Activated naive CD4-positive, alpha-beta T cell treated with anti-CD3 and anti-CD28 coated beads, Interleukin-2, amount 50 U/mL, for 16 hours (primary cell): Measurements from ENCODE around the gene PEX13.
A peak's percentile ranks its signal among the peaks of the same experiment; 100 is the strongest.
"Not testable (repeated sequence)": the region's sequence is repeated elsewhere in the genome, so short reads cannot be mapped to it uniquely, and the experiment has no call there.

Source experiments
- DNase-seq: peaks from one replicate; pipeline ENCODE4 v3.0.0-alpha.2; 2020

The PEX13 gene, protein sequence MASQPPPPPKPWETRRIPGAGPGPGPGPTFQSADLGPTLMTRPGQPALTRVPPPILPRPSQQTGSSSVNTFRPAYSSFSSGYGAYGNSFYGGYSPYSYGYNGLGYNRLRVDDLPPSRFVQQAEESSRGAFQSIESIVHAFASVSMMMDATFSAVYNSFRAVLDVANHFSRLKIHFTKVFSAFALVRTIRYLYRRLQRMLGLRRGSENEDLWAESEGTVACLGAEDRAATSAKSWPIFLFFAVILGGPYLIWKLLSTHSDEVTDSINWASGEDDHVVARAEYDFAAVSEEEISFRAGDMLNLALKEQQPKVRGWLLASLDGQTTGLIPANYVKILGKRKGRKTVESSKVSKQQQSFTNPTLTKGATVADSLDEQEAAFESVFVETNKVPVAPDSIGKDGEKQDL

DNA sequence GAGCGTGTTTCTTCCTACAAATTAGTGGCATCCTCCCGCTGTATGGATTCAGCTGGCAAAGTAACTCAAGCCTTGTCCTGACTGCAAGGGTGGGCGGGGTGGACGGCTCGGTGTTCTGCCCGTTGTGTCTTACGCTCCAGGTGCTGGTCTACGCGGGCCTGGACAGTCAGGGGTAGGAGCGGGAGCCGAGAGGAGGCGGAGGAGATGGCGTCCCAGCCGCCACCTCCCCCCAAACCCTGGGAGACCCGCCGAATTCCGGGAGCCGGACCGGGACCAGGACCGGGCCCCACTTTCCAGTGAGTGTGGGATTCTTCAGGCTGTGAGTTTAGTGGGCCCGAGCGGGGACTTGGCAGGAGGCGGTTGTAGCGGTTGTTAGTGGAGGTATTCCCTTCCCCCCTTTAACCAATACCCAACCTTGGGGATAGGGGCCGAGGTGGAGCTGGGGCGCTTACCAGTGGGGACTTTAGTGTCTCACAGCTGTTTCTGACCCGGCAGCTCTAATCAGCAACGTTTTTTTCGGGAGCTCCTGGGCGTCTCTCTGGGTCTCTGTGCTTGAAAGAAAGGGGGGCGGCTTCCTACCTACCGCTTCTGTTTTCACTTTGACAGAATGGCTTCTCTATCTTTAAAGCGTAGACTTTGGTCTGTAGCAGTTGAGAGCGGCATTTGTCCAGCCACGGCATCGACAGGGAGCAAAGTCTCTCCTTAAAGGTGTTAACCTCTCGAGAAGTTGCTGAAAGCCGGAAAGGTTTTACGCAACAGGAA, at the start of gene PEX13, which contains the start of gene PUS10:
Gene PEX13, plus strand, starts transcription at position 165 of the 762 bp plus-strand sequence. Its CDS starts 40 bp downstream, at position 205.
Gene PUS10, minus strand, starts transcription at position 700 of the 762 bp plus-strand sequence. CDS start 6,365 bp downstream, outside the sequence.
- DNase-seq: peak; percentile 73

DNA sequence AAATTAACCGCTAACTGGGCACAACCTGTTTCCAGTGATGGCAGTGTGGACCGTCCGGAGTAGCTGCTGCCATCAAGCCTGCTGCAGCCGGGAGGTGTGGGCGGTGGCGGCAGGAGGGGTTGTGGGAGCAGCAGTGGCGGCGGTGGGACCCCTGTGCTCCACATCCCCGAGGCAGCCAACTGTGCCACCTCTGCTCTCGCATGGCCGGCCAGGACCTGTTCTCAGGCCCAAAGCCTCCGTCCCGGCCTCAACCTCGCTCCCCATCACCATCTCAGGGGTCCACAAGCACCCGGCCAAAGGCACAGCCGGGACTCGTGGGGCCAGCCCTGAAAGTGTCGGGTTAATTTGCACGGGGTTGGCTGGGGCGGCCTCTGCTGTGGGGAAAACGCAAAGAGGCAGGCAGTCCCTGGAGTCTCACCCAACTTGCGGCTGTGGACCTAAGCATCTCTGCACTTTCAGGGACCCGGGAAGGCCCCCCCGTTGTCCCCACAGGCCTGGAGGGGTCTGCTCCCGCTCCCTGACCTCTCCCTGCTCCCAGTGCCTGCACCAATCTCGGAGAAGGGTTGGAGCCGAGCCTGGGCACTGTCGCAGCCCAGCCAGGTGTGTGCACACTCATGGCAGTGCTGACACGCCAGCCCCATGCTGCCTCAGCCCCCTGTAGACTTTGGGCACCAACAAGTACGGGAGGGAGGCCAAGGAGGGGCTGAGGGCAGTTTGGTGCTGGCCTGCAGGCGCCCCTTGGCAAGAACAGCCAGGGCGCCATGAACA, 44.4 kb upstream of the PEX13 start:
- DNase-seq: no peak

DNA sequence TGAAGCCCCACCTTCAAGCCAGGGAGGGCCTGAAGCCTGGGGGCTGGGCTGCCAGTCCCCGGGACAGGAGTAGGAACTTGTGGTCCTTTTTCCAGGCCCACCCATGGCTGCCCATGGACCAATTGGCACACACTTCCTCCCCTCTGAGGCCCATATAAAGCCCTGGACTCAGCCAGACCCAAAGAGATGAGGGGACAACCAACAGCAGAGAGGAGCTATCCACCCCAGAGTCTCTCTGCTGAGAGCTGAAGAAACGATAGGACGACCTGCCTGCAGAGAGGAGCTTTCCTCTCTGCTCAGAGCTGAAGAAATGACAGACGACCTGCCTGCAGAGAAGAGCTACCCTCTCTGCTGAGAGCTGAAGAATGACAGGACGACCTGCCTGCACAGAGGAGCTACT, 43.8 kb upstream of the PEX13 start:
- no peak for DNase-seq

DNA sequence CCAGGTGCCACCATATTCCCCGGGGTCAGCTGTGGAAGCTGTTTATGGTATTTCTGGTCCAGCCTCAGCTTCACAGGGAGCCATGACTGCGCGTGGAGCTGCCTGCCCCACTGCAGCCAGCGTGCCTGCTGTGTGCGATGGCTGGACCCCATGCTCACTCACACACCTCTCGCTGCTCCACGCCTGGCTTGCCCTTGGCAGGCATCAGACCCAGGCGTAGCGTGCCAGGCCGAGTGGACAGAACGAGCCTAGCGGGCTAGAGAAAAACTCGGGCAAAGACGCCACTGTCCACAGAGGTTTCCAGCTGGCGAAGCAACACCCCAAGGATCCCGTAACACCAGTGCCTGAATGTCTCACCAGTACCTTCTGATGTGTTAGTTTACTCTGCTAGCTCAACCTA, 42.9 kb upstream of the PEX13 start:
- no peak for DNase-seq

DNA sequence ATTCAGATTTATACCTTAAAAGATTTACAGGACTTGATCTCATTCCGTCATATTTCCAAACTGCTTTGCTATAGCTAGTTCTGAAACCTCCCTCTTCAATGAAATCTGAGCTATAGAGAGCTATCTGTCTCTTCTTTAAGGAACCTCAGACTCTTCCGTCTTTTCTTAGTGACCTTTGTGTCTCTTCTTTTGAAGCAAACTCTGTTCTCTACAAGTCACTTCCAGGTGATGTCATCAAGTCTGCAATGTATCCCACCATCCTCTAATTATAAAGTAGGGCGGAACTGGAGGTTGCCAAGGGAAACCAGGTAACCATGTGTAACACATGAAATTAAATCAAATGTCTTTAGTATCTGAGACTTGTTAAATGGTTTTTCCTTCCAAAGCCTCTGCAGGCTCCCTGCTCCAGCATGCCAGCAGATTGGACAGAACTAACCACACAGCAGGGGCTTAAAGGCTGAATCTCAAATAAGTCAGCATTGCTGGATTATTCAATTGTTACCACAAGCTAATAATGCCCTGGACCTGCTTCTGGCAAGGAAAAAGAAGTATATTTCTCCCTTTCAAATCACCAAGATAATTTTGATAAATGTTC, 41.2 kb upstream of the PEX13 start:
- no peak for DNase-seq

DNA sequence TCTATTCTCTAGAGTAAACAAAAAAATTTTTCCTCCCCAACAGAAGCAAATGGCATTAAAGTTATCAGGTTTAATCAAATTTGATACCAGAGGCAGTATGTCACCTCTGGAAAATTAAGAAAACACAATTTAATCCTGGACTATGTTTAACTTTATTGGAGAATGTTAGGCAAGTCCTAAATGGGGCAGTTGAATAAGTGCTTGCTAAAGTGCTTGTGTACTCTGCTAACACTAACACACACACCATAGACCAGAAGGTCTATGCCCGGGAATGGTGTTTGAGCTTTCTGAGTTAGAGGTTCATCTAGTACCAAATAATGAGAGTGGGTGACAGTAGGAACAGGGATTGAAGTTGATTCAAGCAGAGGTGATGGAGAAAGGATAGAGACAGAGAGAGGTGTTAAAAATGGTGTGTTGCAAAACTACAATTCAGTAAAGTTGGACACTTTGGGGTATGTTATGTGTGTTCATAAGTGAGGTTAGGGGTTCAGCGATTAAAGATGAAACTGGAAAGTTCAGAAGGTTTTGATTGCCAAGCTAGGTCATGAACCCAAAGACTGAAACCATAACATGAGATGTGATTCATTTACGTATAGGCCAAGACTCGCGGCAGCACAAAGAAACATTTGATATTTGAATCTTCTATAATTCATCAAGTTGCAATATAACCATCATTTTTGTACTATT, 40.5 kb upstream of the PEX13 start:
- no peak for DNase-seq

DNA sequence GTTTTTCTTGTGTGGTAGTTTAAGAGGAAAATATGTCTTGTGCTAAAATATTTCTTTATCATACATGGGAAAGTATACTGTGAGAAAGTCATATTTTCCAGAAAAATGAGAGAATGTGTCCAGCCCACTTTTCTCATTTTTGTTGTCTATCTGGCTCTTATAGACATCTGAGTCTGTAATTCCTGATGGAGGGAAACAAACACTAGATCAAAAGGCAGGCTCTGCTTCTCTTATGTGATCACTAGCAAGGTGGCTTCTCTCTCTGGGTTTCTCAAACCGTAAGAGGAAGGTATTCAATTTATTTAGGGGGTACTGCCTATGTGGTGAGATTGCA, 40.0 kb upstream of the PEX13 start:
- no peak for DNase-seq

DNA sequence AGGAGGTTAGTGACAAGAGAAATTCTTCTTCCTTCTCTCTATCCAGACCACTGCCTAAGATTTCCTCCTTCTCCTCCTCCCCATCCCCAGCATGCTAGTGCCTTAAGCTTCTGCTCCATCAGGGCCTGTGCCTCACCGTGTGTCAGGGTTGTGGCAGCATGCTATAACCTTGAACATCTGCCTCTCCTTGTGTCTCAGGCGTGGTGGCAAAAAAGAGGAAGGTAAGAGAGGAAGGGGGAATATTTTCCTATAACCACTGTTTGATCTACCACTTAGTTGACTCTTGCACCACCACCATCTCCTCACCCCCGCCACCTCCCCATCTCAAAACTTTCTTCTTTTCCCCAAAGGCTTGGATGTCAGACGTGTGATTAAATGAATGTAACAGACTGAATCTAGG, 38.3 kb upstream of the PEX13 start:
- no peak for DNase-seq

DNA sequence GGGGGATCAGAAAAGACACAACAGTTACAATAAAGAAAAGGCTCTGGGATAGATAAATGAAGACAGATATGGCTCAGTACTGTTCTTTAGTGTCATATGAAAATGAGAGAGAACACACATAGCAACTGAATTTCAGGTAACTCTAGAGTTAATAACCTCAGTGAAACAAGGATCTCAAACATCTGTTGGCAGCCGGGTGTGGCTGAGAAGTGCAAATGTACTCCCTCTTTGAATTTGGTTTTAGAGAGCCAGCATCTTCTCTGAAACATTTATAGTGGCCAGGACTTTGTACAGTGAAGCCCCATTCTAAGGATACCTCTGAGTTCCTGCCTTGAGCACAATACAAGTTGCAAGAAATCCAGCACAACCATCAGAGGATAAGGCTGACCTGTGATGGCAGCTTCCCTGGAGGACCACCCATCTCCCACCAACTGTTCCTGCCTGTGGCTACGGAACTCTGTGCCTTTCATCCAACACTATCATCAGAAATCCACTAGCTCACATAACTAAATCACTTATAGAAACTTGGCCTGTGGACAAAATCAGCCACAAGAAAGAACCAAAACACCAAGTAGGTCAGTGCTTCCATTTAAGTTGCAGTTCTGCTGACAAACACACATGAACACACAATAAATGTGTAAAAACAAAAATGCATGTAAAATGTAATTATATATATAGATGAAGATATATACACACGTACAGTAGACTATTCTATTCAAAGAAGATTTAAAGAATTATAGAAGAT, 37.3 kb upstream of the PEX13 start:
- DNase-seq: no peak

DNA sequence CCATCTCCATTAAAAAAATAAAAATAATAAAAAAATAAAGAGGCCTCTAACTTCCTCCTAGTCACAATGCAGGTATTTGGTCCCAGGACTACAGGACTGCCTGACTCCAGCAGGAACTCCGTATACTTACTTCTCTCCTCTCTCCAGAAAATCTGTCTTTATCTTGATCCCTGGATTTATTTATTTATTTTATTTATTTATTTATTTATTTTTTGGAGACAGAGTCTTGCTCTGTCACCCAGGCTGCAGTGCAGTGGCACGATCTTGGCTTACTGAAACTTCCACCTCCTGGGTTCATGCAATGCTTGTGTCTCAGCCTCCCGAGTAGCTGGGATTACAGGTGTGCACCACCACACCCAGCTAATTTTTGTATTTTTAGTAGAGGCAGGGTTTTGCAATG, 35.5 kb upstream of the PEX13 start:
- not testable (repeated sequence) for DNase-seq

DNA sequence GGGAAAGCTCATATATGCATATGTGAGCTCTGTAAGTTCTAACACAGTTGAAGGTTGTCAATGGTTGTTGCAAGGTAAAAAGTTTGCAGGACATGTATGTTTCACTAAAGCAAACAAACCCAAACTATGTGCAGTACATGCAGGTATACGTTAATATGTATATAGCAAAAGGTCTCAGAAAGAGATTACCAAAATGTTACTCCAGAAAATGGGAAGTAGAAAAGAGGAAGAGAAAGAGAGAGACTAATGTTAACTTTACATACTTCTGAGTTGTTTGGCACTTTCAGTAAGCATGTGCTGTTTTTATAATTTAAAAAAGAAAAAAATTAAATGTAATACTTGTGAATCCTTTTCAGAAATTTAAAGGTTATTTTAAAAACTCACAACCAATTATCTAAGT, 32.8 kb upstream of the PEX13 start:
- DNase-seq: no peak

DNA sequence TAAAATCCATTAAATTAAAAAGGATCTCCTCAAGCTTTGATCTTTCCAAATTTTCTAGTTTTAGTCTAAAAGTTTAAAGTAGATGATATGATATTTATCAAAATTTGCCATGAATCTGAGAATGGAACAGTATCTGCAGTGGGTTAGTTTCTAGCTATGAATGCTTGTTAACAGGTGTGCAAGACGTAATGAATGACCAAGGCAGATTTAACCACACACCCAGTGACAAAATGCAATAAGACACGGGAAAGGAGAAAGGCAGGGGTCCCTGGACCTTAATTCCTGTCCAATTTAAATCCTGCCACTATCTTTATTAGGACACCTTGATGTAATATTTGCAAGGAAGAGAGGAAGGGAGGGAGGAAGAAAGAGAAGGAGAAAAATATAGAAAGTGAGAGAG, 30.5 kb upstream of the PEX13 start:
- DNase-seq: no peak

DNA sequence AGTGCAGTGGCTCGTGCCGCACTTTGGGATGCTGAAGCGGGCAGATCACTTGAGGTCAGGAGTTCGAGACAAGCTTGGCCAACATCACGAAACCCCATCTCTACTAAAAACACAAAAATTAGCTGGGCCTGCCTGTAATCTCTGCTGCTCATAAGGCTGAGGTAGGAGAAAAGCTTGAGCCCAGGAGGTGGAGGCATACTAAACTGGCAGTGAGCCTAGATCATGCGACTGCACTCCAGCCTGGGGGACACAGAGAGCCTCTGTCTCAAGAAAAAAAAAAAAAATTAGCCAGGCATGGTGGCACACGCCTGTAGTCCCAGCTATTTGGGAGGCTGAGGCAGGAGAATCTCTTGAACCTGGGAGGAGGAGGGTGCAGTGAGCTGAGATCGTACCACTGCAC, 29.9 kb upstream of the PEX13 start:
- DNase-seq: not testable (repeated sequence)

DNA sequence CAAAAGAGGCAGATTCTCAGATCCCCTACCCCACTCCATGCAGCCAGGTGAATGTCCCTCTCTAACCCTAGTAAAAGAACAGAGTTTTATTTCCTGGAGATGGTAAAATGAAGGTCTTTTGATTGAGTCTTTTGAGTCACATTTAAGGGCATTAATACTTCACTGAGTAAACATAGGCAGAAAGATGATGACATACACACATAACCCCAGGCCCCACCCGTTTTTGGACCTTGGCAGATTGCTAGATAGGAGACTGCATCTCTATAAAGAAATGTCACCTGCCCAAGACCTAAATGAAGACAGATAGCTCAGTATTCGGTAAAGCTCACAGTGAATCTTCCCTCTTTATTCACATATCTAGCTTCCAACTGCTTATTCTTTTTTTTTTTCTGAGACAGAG, 28.3 kb upstream of the PEX13 start:
- no peak for DNase-seq

DNA sequence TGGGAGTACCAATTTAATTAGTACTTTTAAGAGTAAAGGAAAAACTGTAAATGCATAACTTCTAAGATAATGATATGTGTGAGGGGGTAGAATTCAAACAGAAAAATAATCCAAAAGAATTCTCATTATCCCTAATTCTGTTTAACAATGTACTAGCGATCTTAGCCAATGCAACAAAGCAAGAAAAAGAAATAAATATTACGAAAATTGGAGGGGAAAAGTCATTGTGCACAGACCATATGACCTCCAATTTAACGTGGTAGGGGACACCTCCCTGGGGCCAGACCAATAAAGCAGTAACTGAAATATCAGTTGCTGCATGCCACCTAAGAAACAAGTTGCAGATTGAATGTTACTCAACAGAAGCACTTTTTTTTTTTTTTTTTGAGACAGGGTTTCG, 25.9 kb upstream of the PEX13 start:
- DNase-seq: no peak

DNA sequence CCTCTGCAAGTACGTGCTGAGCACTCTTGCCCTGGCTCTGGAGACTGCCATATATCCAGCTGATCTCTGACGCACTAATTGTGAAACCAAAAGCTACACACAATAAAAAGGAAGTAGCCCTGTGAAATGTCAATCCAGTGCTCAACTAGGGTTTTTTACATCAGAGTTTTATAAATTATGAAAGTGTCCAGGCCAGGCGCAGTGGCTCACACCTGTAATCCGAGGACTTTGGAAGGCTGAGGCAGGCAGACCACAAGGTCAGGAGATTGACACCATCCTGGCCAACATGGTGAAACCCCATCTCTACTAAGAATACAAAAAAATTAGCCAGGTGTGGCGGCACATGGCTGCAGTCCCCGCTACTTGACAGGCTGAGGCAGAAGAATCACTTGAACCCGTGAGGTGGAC, 24.5 kb upstream of the PEX13 start:
- DNase-seq: no peak

DNA sequence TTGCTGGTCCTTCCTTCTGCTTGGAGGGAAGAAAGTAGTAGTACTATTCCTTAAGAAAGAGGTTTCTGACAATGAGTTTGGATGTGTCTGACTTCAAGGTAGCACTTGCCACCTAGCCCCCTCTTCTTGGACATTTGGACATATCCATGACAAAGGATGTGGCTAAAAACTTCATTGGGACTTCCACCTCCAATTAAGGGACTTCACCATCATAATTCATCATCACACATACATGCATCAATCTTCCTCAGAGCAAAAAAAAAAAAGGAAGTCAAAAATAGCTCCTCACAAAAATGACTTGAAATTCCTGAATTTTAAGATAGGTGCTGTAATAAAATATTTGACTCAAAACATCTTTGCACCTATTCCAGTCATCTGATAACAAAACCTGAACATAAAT, 23.4 kb upstream of the PEX13 start:
- no peak for DNase-seq

DNA sequence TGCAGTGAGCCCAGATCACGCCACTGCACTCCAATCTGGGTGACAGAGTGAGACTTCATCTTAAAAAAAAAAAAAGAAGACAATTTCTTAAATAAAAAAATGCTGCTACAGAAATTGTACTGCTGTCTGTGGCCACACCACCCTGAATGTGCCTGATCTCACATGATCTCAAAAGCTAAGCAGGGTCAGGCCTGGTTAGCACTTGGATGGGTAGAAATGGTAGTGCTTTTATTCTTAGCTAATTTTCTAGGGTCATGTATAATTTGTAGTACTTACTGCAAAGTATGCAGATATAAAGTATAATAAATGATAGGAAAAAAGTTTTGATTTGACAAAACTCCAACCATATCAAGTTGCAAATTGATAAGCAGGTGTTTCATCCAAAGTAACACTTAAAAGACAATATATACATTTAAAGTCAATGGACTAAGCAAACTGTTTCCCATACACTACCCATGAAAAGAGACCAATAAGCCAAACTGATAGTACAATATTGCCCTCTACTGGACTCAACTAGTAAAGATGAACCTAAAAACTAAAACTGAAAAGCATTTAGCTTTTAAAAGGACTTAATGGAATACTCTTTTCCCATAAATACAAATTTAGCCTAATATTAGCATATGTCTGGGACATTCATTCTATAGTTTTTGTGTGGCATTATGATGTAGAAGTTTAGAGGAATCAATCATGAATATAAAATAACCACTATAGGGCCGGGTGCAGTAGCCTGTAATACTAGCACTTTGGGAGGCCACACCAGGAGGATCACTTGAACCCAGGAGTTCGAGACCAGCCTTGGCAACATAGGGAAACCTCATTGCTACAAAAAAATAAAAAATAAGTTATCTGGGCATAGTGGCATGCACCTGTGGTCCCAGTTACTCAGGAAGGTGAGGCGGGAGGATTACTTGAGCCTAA, 18.6 kb upstream of the PEX13 start:
- no peak for DNase-seq

DNA sequence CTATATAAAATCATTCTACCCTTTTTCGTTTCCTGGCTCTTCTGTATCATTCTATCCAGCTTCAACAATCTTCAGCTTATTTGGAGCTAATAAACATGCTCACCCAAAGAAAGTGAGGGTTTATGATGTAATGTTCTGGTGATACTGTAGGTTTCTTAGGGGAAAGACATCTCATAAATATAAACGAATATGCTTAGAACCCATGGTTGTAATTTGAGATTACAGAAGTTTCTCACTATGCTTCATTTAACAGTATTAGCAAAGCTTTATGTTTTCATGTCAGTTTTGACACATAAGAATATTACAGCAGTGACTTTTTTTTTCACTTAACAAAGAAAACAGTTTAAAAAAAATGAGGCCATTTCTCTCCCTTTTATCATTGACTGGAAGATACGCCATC, 11.8 kb upstream of the PEX13 start:
- no peak for DNase-seq

DNA sequence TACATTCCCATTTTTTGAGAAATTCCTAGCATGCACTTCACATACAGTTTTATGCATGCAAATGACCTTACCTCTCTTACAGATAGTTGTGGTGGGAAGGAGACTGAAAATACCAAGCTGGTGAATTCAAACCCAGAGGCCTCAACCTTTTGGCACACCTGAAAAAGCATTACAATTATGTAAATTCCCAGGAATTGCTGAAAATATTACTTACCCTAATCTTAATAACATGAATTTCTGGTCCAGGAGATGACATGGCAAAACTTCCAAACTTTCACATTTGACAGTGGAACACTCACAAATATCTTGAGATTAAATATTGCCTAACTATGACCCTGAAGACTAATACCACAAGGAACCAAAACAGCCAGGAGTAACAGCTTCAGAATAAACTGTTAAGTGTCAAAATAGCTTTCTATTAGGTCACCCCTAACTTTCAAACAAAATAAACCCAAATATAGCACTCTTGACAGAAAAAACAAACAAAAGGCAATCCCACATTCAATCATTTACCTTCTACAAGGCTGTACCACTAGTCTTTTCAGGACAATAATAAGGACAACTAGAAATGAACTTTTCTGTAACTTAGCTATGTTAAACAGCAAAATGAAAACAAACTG, 10.9 kb upstream of the PEX13 start:
- no peak for DNase-seq
